ENCODE data around the gene SLC17A9.

Gene SLC17A9

GRCh38 chr20:63008541-63009044, 56.1 kb downstream of the SLC17A9 start:
- no peak overlapping the region for H3K4me3 ChIP-seq (ENCODE audit: low read depth, low read length)
- H3K4me1 ChIP-seq (ENCODE audit: control insufficient read depth, insufficient read depth, low read length, unreplicated experiment), result no peaks in the 10 kb centered on the region
- H3K36me3 ChIP-seq (ENCODE audit: insufficient read depth, low read length), result no peaks in the 10 kb centered on the region
- no peak overlapping the region for H2AFZ ChIP-seq (ENCODE audit: low read length, unreplicated experiment)
- H3K27me3 ChIP-seq (ENCODE audit: insufficient read depth, low read length), result peaks cover 94% of the 10 kb centered on the region
- no peaks in the 10 kb centered on the region for H3K79me2 ChIP-seq (ENCODE audit: control insufficient read depth, insufficient read depth, low read length, unreplicated experiment)
- no peak overlapping the region for H3K27ac ChIP-seq (ENCODE audit: low read depth, low read length)

- Histone ChIP-seq H3K4me3 (ENCODE audit: low read depth, low read length) (no peak overlapping the region), H3K4me1 (ENCODE audit: control insufficient read depth, insufficient read depth, low read length, unreplicated experiment) (no peaks in the 10 kb centered on the region), H3K36me3 (ENCODE audit: insufficient read depth, low read length) (no peaks in the 10 kb centered on the region), H3K27ac (ENCODE audit: low read depth, low read length) (no peak overlapping the region), H3K79me2 (ENCODE audit: control insufficient read depth, insufficient read depth, low read length, unreplicated experiment) (no peaks in the 10 kb centered on the region), H3K27me3 (ENCODE audit: insufficient read depth, low read length) (peaks cover 94% of the 10 kb centered on the region), H2AFZ (ENCODE audit: low read length, unreplicated experiment) (no peak overlapping the region)
These were observed 56.8 kb downstream of the SLC17A9 start for GRCh38 chr20:63009045-63009961.

GRCh38 chr20:63009988-63010769, 57.7 kb downstream of the SLC17A9 start:
- Histone ChIP-seq H2AFZ (ENCODE audit: low read length, unreplicated experiment) (no peak overlapping the region), H3K4me1 (ENCODE audit: control insufficient read depth, insufficient read depth, low read length, unreplicated experiment) (no peaks in the 10 kb centered on the region), H3K79me2 (ENCODE audit: control insufficient read depth, insufficient read depth, low read length, unreplicated experiment) (no peaks in the 10 kb centered on the region), H3K4me3 (ENCODE audit: low read depth, low read length) (no peak overlapping the region), H3K27ac (ENCODE audit: low read depth, low read length) (no peak overlapping the region), H3K27me3 (ENCODE audit: insufficient read depth, low read length) (peaks cover 94% of the 10 kb centered on the region), H3K36me3 (ENCODE audit: insufficient read depth, low read length) (no peaks in the 10 kb centered on the region)

- Histone ChIP-seq H3K36me3 (ENCODE audit: insufficient read depth, low read length) (no peaks in the 10 kb centered on the region), H3K4me1 (ENCODE audit: control insufficient read depth, insufficient read depth, low read length, unreplicated experiment) (no peaks in the 10 kb centered on the region), H3K27ac (ENCODE audit: low read depth, low read length) (no peak overlapping the region), H3K27me3 (ENCODE audit: insufficient read depth, low read length) (peaks cover 94% of the 10 kb centered on the region), H2AFZ (ENCODE audit: low read length, unreplicated experiment) (no peak overlapping the region), H3K4me3 (ENCODE audit: low read depth, low read length) (no peak overlapping the region), H3K79me2 (ENCODE audit: control insufficient read depth, insufficient read depth, low read length, unreplicated experiment) (no peaks in the 10 kb centered on the region)
These were observed 59.3 kb downstream of the SLC17A9 start for GRCh38 chr20:63011798-63012197.

GRCh38 chr20:63013207-63013606, 60.7 kb downstream of the SLC17A9 start:
- Histone ChIP-seq H3K79me2 (ENCODE audit: control insufficient read depth, insufficient read depth, low read length, unreplicated experiment) (no peaks in the 10 kb centered on the region), H3K27me3 (ENCODE audit: insufficient read depth, low read length) (peaks cover 81% of the 10 kb centered on the region), H3K36me3 (ENCODE audit: insufficient read depth, low read length) (no peaks in the 10 kb centered on the region), H2AFZ (ENCODE audit: low read length, unreplicated experiment) (no peak overlapping the region), H3K4me3 (ENCODE audit: low read depth, low read length) (no peak overlapping the region), H3K27ac (ENCODE audit: low read depth, low read length) (no peak overlapping the region), H3K4me1 (ENCODE audit: control insufficient read depth, insufficient read depth, low read length, unreplicated experiment) (no peaks in the 10 kb centered on the region)

GRCh38 chr20:63014287-63014686, 61.8 kb downstream of the SLC17A9 start:
- no peak overlapping the region for H3K27ac ChIP-seq (ENCODE audit: low read depth, low read length)
- H3K4me1 ChIP-seq (ENCODE audit: control insufficient read depth, insufficient read depth, low read length, unreplicated experiment), result no peaks in the 10 kb centered on the region
- H3K36me3 ChIP-seq (ENCODE audit: insufficient read depth, low read length), result no peaks in the 10 kb centered on the region
- H3K27me3 ChIP-seq (ENCODE audit: insufficient read depth, low read length), result peaks cover 73% of the 10 kb centered on the region
- H3K79me2 ChIP-seq (ENCODE audit: control insufficient read depth, insufficient read depth, low read length, unreplicated experiment), result no peaks in the 10 kb centered on the region
- no peak overlapping the region for H3K4me3 ChIP-seq (ENCODE audit: low read depth, low read length)
- H2AFZ ChIP-seq (ENCODE audit: low read length, unreplicated experiment), result no peak overlapping the region

- no peak overlapping the region for H3K4me3 ChIP-seq (ENCODE audit: low read depth, low read length)
- no peak overlapping the region for H2AFZ ChIP-seq (ENCODE audit: low read length, unreplicated experiment)
- H3K4me1 ChIP-seq (ENCODE audit: control insufficient read depth, insufficient read depth, low read length, unreplicated experiment), result no peaks in the 10 kb centered on the region
- H3K27ac ChIP-seq (ENCODE audit: low read depth, low read length), result no peak overlapping the region
- H3K79me2 ChIP-seq (ENCODE audit: control insufficient read depth, insufficient read depth, low read length, unreplicated experiment), result no peaks in the 10 kb centered on the region
- peaks cover 73% of the 10 kb centered on the region for H3K27me3 ChIP-seq (ENCODE audit: insufficient read depth, low read length)
- no peaks in the 10 kb centered on the region for H3K36me3 ChIP-seq (ENCODE audit: insufficient read depth, low read length)
These were observed 62.2 kb downstream of the SLC17A9 start for GRCh38 chr20:63014710-63015109.

- Histone ChIP-seq H3K27me3 (ENCODE audit: insufficient read depth, low read length) (peaks cover 72% of the 10 kb centered on the region), H3K4me1 (ENCODE audit: control insufficient read depth, insufficient read depth, low read length, unreplicated experiment) (no peaks in the 10 kb centered on the region), H2AFZ (ENCODE audit: low read length, unreplicated experiment) (no peak overlapping the region), H3K36me3 (ENCODE audit: insufficient read depth, low read length) (no peaks in the 10 kb centered on the region), H3K79me2 (ENCODE audit: control insufficient read depth, insufficient read depth, low read length, unreplicated experiment) (no peaks in the 10 kb centered on the region), H3K4me3 (ENCODE audit: low read depth, low read length) (no peak overlapping the region), H3K27ac (ENCODE audit: low read depth, low read length) (no peak overlapping the region)
These were observed 62.7 kb downstream of the SLC17A9 start for GRCh38 chr20:63015147-63015661.

- Histone ChIP-seq H3K4me3 (ENCODE audit: low read depth, low read length) (no peak overlapping the region), H3K79me2 (ENCODE audit: control insufficient read depth, insufficient read depth, low read length, unreplicated experiment) (no peaks in the 10 kb centered on the region), H3K27me3 (ENCODE audit: insufficient read depth, low read length) (peaks cover 73% of the 10 kb centered on the region), H2AFZ (ENCODE audit: low read length, unreplicated experiment) (no peak overlapping the region), H3K36me3 (ENCODE audit: insufficient read depth, low read length) (no peaks in the 10 kb centered on the region), H3K27ac (ENCODE audit: low read depth, low read length) (no peak overlapping the region), H3K4me1 (ENCODE audit: control insufficient read depth, insufficient read depth, low read length, unreplicated experiment) (no peaks in the 10 kb centered on the region)
These were observed 63.3 kb downstream of the SLC17A9 start for GRCh38 chr20:63015662-63016361.

- Histone ChIP-seq H3K27me3 (ENCODE audit: insufficient read depth, low read length) (peaks cover 73% of the 10 kb centered on the region), H3K4me3 (ENCODE audit: low read depth, low read length) (no peak overlapping the region), H3K79me2 (ENCODE audit: control insufficient read depth, insufficient read depth, low read length, unreplicated experiment) (no peaks in the 10 kb centered on the region), H3K36me3 (ENCODE audit: insufficient read depth, low read length) (no peaks in the 10 kb centered on the region), H2AFZ (ENCODE audit: low read length, unreplicated experiment) (no peak overlapping the region), H3K27ac (ENCODE audit: low read depth, low read length) (no peak overlapping the region), H3K4me1 (ENCODE audit: control insufficient read depth, insufficient read depth, low read length, unreplicated experiment) (no peaks in the 10 kb centered on the region)
These were observed 64.1 kb downstream of the SLC17A9 start for GRCh38 chr20:63016514-63017075.
